Activated CD4-positive, alpha-beta T cell treated with anti-CD3 and anti-CD28 coated beads, Interleukin-2, Interleukin-4, amounts not matched to agents 100 ng/mL and 50 ng/mL, durations not matched to agents 16 hours and 8 hours (primary cell): ENCODE results near the gene AUH.
"Not testable (repeated sequence)": the region's sequence is repeated elsewhere in the genome, so short reads cannot be mapped to it uniquely, and the experiment has no call there.

Experiments
- DNase-seq: peaks from one replicate; pipeline ENCODE4 v3.0.0-alpha.2; 2020; ENCODE audit warnings: low spot score

AUH gene, protein sequence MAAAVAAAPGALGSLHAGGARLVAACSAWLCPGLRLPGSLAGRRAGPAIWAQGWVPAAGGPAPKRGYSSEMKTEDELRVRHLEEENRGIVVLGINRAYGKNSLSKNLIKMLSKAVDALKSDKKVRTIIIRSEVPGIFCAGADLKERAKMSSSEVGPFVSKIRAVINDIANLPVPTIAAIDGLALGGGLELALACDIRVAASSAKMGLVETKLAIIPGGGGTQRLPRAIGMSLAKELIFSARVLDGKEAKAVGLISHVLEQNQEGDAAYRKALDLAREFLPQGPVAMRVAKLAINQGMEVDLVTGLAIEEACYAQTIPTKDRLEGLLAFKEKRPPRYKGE

DNA sequence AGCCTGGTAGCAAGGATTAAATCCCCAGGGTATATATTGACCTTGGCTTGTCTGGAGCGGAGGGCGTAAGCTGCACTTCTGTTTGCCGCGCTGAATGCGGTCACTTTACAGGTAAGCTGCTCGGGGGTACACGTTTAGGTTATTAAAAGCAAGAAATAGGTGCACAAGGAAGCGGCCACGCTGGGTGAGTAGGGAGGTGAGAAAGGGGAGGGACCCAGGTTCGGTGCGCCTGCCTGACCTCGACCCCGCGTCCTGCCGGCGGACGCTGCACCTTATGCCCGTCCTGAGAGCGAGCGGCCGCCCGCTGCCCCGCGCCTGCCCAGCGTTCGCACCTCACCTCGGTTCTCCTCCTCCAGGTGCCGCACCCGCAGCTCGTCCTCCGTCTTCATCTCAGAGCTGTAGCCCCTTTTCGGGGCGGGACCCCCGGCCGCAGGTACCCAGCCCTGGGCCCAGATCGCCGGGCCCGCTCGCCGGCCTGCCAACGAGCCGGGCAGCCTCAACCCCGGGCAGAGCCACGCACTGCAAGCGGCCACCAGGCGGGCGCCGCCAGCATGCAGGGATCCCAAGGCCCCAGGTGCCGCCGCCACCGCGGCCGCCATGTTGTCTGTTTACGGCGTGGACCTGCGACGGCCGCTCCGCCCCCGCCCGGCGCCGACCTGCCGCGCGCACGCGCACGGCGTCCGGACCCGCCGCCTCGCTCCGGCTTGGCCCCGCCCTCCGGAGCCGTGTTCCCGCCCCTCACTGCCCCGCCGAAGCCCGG is at the start of gene AUH:
AUH (minus strand) TSS at position 628 of the 760 bp plus-strand sequence; CDS start at position 599, 29 bp downstream.
- DNase-seq, result peak; percentile 83

DNA sequence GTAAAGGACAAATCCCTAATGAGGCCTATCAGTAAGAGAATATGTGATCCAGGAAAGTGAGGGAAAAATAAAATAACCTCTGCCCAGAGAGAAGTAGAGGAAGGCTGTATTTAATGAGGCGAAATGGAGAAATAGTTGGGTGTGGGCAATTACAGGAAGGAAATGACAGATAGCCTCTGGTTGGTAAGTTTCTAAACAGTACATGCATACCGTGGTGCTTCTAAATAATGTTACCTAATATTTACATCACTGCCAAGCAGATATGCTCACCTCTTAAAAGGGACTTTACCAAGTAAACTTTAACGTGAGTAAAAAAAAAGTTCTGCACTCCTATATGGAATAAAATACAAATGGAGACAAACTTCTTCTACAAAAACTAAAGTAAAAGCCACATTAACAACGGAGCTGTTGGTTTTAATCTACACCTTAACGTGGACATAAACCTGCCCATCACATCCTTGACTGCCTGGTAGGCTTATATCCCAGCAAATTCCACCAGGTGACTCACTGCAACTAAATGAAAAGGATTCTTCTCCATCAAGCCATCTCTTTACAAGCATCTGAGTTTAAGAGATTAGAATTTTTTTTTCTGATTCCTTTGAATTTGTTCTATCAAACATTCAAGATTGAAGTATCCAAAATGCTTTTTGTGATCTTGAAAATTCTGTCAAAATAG is 49.5 kb upstream of the AUH start:
- DNase-seq, result no peak

DNA sequence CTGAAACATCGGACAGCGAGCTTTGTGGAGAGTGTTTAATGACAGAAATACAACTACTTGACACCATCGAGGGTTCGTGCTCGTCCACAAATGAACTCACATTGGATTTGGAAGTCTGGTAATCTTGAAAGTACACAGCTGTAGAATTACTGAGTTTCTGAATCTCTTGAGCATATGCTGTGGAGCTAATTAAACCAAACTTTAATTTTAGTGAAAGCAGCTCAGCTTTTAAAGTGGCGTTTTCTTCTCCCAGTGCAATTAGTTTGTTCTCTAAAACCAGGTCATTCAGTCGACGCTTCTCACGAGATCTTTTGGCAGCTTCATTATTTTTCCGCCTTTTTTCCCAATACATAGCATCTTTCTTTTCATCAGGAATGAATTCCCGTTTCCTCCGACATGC is 48.4 kb upstream of the AUH start:
- no peak for DNase-seq

DNA sequence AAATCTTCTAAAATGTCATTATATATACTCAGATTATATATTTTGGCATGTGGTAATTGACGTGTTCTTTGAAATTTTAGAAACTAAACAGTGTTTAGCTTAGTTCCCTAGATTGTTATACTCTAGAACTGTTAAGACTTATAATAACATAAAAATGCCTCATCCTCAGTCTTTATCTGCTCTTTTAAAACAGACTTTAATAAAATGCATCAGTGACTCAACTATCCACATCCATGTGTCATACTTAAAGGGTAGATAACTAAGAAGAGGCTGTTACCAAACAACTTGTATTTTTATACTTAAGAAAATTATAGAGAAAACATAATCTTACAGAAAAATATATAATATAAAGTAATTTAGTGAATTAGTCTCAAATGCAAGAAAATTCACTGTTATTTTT is 46.8 kb upstream of the AUH start:
- DNase-seq, result no peak

DNA sequence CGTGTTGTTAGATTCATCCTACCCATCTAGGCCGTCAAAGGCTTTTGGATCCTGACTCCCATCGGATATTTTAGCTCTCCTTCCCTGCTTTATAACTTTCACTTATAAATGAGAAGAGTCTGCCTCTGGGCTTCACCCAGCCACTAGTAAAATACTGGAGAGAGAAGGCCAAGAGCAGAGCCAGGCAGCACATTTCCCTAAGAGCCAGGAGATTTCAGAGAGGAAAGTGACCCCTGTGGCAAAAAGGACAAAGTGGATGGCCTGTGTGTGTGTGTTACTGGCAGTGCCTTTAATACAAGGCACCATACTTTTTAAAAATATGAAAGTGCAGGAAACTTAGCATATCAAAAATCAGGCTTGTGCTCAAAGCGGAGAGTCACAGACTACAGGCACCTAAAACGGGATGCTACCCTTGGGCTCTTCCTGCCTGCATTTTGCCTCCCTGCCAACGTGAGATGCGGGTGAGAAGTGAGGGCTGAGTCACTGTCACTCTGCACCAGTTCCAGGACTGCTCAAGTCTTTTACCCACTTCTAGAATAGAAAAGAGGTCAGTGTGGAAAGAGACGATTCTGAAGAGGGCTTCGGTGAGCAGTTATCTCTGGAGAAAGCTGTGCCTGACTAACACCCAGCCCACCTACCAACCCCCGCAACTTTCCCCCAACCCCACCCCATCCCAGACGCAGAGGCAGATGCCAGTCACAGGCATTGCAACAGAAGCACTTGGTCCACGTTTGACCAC is 46.0 kb upstream of the AUH start:
- no peak for DNase-seq

DNA sequence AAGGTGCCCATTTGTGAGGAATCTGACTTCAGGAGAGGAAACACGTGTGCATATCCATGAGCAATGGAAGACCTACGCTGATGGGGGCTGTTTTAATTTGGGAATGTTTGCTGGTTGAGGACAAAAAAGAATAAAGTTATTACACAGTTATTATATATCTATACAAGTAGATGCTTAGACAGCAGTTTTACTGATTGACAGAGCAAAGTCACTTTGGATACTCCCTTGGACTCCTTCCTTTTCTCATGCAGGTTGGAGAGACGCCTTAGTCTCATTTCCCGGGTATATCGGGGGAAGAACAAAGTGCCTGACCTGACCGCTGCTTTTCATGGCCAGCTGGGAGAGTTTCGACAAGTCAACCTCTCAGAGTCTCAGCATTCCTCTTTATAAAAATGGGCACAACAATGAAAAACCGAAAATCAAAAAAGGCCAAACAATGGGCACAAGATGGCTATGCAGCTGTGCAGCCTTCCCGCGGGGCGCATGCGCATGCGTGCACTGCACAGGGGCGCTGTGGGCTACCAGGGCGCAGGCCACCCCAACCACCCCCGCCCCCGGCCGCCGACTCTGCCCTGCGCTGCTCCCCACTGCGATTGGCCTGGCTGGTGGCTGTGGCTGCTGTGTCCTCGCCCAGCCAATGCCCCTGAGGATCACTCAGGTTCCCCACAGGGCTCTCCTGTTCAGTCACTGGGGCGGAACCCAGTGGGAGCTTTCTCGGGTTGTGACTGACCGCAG is 43.8 kb upstream of the AUH start:
- no peak for DNase-seq

DNA sequence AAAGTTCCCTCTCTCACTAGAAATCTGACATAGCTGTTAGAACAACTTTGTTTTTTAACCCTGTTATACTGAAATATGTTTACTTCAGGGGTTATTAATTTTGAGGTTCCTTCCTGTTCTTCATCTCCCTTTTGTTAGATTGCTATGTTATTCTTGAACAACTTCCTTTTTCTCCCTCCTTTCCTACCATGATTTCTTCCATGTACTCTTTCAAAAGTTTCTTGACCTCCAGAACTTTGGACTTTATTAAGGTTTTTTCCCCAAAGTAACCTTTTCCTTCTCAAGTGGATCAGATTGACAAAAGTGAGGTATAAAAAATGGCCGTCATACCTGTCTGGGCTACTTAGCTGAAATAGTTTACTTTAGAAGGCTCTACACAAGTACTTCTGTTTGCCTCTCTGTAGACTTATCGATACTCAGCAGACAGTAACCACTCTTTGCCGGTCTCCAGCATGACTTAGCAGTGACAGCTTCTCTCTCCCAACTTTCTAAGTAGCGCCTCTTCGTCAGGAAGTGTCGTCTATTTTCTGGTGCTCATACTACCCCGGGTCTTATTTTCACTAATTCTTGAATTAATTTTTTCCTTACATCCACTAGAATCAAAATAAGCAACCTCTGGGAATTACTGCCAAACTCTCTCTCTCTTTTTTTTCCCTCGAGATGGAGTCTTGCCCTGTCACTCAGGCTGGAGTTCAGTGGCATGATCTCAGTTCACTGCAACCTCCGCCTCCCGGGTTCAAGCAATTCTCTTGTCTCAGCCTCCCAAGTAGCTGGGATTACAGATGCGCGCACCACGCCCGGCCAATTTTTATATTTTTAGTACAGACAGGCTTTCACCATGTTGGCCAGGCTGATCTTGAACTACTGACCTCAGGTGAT is 42.2 kb upstream of the AUH start:
- DNase-seq, result no peak

DNA sequence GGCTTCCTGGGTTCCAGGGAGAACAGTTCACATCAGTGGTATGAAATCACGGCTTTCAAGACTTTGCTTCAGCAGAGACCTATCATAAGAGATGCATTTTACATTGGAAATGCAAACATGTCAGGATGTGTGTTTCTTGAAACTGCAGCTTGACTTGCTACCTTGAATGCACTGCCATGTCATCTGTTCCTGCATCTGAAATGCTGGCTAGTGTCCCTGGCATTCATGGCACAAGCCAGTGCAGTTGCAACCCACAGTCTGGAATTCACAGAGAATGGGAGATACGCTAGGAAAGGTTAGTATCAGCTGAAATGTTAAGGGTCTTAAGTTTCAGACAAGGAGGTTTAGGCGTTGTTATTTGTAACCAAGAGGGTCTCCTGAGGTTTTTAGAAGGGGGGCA is 37.2 kb upstream of the AUH start:
- DNase-seq, result no peak

DNA sequence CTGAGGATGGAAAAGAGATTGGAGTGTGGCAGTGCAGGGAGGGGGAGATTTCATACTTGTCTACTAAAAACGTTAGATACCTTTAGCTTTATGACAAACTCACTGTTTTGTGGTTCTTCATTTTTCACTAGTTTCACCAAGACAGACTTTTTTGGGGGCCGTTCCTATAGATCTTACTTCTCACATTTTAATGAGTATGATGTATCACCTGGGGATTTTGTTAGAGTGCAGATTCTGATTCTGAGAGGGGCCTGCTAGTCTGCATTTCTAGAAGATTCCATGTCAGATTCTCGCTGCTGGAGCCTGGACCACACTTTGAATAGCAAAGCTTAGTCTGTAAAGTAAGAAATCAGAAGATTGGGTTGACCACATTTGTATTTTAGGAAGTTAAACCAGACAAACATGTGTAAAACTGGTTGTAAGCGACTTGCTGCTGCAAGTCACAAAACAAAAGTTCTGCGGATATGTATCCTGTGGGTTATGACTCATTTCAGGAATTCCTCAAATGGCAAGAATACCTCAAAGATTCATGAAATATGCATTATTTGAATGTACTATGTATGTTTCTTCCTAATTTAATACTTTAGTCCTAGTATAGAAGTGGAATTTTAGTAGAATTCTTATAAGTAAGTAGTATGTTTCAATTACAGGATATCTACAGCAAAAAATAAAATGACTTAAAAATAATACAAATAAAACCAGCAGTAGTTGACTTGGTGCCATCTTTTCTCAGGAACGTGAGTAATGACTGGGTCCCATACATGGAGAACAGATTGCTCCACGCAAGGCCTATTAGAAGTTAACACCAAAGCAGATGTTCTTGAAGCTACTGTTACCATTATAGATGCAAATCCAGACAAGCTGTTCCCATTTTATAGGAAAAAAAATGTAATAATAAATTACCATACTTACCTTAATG is 34.1 kb upstream of the AUH start:
- DNase-seq, result peak; percentile 87

DNA sequence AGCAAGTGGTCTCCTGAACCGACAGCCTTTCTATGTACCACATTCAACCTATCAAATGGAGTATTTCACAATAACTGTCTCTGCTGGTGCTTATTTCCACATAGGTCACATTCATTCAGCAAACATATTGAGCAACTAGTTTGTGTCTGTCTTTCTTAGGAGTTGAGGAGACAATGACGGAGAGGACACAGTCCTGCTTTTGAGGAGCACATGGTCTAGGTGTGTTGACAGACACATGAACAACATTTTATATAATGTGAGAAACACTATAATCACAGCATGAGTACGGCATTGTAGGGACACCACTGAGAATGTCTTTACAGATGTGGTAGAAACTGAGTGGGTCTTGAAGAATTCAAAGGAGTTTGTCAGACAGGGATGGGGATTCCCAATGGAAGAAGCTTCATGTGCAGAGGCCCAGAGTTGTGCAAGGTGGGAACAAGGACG is 33.4 kb upstream of the AUH start:
- peak; percentile 22 for DNase-seq

DNA sequence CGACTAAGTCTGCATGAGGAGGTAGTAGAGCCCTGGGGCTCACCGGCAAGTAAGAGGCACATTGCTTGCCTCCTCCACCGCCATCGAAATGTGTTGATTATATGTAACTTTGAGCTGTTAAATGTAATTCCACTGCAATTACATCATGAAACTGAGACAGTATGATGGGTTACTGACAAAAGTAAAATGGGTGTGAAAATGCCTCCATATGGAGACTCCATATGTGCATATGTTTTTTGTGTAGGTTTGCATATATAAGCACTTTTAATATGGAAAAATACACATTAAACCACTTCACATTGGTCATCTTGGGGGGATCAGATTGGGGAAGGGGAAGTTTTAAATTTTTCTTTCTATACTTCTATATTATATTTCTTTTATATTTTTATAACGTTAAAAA is 32.1 kb upstream of the AUH start:
- DNase-seq, result no peak

DNA sequence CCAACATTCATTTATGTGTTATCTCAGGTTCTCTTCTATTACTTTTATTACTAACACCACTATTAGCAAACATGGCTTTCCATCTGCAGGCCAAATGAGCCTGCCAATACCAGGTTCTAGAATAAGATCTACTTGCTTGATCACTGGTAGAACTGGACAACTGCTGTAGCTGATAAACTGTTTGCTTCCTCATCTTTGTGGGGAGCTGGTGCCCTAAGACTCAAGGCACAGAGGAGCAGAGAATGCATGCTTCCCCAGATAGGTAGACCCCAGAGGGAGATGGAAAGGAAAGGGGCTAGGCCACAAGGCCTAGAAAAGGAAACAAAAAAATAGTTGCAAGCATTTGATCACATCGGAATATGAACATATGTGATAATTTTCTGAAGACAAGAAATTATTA is 30.7 kb upstream of the AUH start:
- DNase-seq, result no peak

DNA sequence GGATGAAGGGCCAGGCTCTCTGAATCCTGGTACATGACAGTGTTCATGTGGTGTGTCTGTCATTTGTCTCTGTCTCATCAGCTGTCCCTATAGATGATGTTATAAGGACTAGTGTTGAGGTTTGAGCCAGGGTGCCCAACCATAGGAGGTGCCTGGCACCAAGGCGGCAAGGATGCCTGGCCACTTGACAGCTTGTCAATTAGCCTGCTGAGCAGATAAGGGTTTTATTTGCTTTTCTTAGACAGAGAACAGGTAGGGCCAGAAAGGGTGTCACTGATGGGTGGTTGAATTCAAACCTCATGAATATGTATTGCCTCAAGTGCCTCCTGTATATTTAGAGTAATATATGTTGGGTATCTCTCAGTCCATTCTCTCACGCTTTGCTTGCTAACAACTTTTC is 30.1 kb upstream of the AUH start:
- DNase-seq, result no peak

DNA sequence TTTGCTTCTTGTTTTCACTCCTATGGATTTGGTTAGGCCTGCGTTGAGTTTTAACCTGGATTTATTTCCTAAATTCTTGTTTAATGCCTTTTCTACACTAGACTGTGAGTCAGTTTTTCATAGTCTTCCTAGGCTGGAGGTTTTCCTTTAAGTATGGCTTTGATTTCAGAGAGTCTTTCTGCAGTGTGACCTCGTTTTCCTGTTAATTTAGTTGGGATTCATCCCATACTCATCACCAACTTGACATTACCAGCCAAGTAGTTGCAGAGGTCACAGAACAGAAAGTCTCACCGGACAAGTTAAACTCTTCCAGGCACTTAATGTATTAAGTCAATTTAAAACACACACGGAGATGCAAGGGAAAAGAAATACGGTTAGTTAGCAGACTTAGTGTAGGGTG is 29.7 kb upstream of the AUH start:
- no peak for DNase-seq

DNA sequence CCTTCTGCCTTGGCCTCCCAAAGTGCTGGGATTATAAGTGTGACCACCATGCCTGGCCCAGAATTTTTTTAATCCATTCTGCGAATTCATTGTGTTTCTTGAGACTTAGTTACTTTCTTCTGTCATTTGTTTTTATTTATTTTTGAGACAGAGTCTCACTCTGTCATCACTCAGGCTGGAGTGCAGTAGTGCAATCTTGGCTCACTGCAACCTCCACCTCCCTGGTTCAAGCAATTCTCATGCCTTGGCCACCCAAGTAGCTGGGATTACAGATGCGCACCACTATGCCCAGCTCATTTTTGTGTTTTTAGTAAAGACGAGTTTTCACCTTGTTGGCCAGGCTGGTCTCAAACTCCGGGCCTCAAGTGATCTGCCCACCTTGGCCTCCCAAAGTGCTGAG is 28.0 kb upstream of the AUH start:
- DNase-seq, result not testable (repeated sequence)

DNA sequence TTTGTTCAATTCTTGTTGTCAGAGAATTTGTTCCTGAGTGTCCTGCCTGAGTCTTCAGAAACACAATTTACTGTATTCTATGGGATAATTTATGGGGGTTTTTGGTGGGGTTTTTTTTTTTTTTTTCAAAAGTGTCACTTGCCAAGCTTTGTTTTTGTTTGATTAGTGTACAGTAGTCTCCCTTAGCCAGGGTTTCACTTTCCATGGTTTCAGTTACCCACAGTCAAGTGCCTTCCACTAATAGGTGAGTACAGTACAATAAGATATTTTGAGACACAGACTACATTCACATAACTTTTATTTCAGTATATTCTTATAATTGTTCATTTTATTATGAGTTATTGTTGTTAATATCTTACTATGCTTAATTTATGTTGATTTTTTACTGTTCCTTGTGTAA is 25.0 kb upstream of the AUH start:
- no peak for DNase-seq

DNA sequence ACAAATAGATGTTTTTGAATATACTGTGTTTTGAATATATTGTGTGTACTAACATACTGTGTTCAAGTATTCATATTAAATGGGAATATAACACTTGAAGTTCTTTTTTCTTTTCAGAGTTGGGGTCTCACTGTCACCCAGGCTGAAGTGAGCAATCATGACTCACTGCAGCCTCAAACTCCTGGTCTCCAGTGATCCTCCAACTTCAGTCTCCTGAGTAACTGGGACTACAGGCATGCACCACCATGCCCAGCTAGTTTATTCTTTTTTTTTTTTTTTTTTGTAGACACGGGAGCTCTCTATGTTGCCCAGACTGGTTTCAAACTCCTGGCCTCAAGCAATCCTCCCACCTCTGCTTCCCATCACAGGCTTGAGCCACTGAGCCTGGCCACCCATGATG is 23.2 kb upstream of the AUH start:
- no peak for DNase-seq

DNA sequence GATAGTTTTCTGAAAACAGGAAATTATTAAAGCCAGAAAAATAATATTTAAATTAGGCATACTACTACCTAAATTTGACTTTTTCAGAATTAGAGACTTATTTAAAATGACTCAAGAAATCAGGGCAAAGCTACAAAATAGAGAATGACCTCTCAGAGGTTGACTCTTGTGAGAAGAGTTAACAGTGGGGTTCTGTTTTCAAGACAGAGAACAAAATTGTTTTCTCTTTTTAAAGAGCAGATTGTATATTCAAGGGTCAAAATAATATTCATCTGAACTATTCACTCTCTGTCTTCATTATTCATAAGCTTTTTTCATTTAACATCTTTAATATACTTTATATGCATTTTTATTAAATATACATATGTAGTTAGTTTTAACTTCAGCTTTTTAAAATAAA is 21.9 kb upstream of the AUH start:
- no peak for DNase-seq

DNA sequence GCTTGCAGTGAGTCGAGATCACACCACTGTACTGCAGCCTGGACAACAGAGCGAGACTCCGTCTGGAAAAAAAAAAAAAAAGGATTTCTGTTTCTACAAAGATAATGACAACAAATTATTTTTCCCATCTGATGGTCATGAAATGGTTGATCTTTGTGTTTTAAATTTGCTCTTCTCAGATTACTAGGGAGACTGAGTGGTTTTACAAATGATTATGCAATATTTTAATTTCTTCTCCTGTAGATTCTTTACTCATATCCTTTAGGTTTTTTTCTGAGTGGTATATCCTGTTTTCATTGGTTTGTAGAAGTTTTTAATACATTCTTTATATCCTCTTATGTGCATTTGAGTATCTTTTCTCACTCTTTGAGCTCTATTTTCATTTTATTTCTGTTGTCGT is 20.6 kb upstream of the AUH start:
- DNase-seq, result no peak

DNA sequence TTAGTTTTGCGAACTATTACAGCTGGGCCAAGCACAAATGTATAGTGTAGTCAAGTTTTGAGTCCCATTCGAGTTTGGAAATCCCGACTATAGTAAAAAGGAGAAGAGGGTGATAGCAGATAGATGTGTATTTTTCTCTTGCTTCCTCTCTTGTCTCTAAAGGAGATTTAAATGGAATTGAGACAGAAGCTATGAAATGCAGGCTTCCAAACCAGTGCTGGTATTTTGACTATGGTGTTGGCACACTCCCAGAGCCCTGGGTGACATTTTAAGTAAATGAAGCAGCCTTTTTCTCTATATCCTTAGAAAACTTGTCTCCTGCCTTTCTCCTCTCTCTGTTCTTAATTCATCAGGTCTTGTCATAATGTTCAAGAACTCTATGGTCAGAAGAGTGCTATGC is 17.7 kb upstream of the AUH start:
- no peak for DNase-seq
